HL-60 (cell line): ENCODE results near the gene CARMIL1.

Source experiments
- DNase-seq, 2 experiments: peaks; one replicate each; pipeline ENCODE4 v3.0.0-alpha.2; 2010 to 2020; ENCODE audit warnings: low read depth in 1 of 2, low spot score in 1 of 2
- H3K27ac ChIP-seq: fragments of 250-450 bp; sonication (Bioruptor Pico); replicated peaks from 2 replicates; pipeline ENCODE4 v1.5.1; 2020; ENCODE audit warnings: mild to moderate bottlenecking, moderate library complexity
- H3K27me3 ChIP-seq: fragments of 250-450 bp; sonication (Bioruptor Pico); 2 replicates; pipeline ENCODE4 v1.5.1; 2021; ENCODE audit warnings: mild to moderate bottlenecking, moderate library complexity; ENCODE audit not compliant: insufficient read depth, poor library complexity, severe bottlenecking
- H3K4me3 ChIP-seq: replicated peaks from 2 replicates; pipeline ENCODE4 v1.5.1; 2011; ENCODE audit warnings: mild to moderate bottlenecking, control low read depth, low read length; ENCODE audit not compliant: insufficient read depth
- CTCF ChIP-seq: IDR thresholded peaks from one replicate; pipeline ENCODE4 v1.5.1; 2011; ENCODE audit warnings: low read length, control low read depth, inconsistent platforms; ENCODE audit not compliant: insufficient read depth
- GABPA ChIP-seq: IDR thresholded peaks from 2 replicates; pipeline ENCODE4 v1.6.1; 2012; ENCODE audit warnings: low read depth
- POLR2AphosphoS5 ChIP-seq: IDR thresholded peaks from 2 replicates; pipeline ENCODE4 v1.6.1; 2012; ENCODE audit warnings: low read depth
- REST ChIP-seq: IDR thresholded peaks from 2 replicates; pipeline ENCODE4 v1.6.1; 2012; ENCODE audit warnings: low read depth; ENCODE audit not compliant: insufficient replicate concordance
- SPI1 ChIP-seq: IDR thresholded peaks from 2 replicates; pipeline ENCODE4 v1.6.1; 2012; ENCODE audit warnings: low read depth, mild to moderate bottlenecking, borderline replicate concordance

CARMIL1 gene

GRCh38 chr6:25402125-25402524 lies 123.0 kb downstream of the CARMIL1 start:
- TF ChIP-seq POLR2AphosphoS5 (no peak), CTCF (no peak), SPI1 (no peak), GABPA (no peak), REST (no peak)
- no peak overlapping the region for H3K4me3 ChIP-seq
- no peaks in the 10 kb centered on the region for H3K27me3 ChIP-seq
- no peak for DNase-seq
- H3K27ac ChIP-seq, result no peak overlapping the region

GRCh38 chr6:25403150-25403549 lies 124.0 kb downstream of the CARMIL1 start:
- Histone ChIP-seq H3K4me3 (no peak overlapping the region), H3K27ac (no peak overlapping the region), H3K27me3 (no peaks in the 10 kb centered on the region)
- no peak for DNase-seq
- TF ChIP-seq REST, result no peak
- no peak for TF ChIP-seq POLR2AphosphoS5
- no peak for TF ChIP-seq GABPA
- no peak for TF ChIP-seq SPI1
- TF ChIP-seq CTCF, result no peak

GRCh38 chr6:25404091-25404490 lies 124.9 kb downstream of the CARMIL1 start:
- Histone ChIP-seq H3K4me3 (no peak overlapping the region), H3K27me3 (no peaks in the 10 kb centered on the region), H3K27ac (no peak overlapping the region)
- TF ChIP-seq REST (no peak), POLR2AphosphoS5 (no peak), GABPA (no peak), CTCF (no peak), SPI1 (no peak)
- DNase-seq, result no peak
